K562 treated with DMSO at 1 percent for 12 hours (cell line): Measurements from ENCODE around the gene RPH3AL. TPM values are rescaled to one million over a fixed set of nuclear protein-coding genes. Genes with fewer than 3 reads are reported as not detected.

Source experiments
- total RNA-seq: library from RNA; unstranded; fragments of 300-600 nt; gene quantifications from 2 replicates; pipeline ENCODE4 v1.2.3, GENCODE V29; 2022; ENCODE audit not compliant: insufficient read depth

The RPH3AL gene, protein sequence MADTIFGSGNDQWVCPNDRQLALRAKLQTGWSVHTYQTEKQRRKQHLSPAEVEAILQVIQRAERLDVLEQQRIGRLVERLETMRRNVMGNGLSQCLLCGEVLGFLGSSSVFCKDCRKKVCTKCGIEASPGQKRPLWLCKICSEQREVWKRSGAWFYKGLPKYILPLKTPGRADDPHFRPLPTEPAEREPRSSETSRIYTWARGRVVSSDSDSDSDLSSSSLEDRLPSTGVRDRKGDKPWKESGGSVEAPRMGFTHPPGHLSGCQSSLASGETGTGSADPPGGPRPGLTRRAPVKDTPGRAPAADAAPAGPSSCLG
- total RNA-seq, result 1.0 and 1.1 TPM in 2 replicates

DNA sequence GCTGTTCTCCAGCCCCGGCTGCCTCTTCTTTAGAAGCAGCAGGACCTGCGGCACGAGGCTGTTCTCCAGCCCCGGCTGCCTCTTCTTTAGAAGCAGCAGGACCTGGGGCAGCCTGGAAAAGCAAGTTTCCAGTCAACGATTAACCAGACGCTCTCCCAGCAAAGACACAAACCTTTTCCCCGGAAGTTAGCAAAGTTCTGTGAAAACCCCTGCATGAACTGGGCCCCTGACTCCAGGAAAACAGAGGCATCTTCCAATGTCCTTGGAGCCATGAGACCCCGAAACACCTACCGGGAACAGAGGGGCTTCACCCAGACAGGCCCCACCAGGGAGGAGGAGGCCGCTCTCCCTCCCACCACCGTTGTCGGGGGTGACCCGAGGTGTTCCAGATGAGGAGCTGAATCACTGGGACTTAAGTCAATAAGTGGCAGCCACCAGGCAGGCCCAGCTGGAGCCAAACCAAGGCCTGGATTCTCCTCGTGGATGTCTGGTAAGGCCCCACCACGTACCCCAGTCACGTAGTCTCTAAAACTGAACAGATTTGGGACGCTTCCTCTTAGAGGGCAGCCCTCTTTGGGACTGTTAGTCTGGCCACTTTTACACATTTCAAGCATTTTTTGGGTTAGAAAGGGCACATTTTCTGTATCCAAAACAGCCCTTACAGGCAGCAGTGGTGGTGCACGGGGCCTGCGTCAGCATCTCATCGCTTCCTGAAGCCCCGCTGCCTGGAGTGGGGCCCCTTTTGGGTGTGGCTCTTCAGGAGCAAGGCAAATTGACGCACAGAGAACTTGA is at the start of gene RPH3AL:
Gene RPH3AL (minus strand): TSS at position 387 of the 792 bp plus-strand sequence. CDS start 25,264 bp downstream, outside the sequence.

DNA sequence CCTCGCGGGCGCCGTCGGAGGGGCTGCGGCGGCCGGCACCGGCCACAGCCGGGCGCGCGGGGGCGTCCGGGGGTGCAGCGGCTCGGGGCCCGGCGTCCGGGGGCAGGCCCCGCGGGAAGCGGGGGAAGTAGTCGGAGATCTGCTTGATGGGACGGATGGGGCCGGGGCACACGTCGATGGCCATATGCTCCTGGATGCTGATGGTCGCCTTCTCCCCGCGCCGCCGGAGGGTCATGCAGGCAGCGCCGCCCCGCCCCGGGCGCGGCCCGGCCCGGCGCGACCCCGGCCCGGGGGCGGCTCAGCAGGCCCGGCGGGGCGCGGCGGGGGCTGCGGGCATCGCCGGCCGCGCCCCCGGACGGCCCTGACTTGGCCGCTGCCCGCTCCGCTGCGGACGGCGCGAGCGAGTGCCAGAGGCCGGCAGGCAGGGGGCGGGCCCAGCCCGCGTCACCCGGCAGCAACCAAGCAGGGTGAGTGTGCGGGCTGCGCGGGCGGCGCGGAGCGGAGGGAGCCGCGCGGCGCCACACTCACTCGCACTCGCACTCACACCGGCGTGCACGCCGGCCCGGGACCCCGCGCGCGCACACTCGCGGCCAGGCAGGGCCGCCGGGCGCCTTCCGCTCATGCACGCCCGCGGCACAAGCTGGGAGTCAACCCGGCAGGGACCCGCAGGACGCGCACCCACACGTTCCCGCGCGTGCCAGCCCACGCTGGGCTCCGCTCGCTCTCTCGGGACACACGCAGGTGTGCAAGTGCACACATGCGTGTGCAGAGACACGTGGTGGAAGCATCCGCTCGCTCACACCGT is 171.2 kb downstream of the RPH3AL start, which contains the start of gene DOC2B:
Gene DOC2B (minus strand): TSS at position 406 of the 805 bp plus-strand sequence. CDS start 171 bp downstream, at position 235.

Other genes starting within 250 kb of the RPH3AL start
- gene SCGB1C2, start 215.2 kb downstream of the RPH3AL start, total RNA-seq, result not detected in 2 replicates
- not detected in 2 replicates for gene DOC2B, start 171.2 kb downstream of the RPH3AL start, total RNA-seq
- gene RFLNB, start 93.1 kb upstream of the RPH3AL start, total RNA-seq, result 4.4 and 9.6 TPM in 2 replicates